ENCODE measurements around the gene MOB2.

Gene MOB2

DNA sequence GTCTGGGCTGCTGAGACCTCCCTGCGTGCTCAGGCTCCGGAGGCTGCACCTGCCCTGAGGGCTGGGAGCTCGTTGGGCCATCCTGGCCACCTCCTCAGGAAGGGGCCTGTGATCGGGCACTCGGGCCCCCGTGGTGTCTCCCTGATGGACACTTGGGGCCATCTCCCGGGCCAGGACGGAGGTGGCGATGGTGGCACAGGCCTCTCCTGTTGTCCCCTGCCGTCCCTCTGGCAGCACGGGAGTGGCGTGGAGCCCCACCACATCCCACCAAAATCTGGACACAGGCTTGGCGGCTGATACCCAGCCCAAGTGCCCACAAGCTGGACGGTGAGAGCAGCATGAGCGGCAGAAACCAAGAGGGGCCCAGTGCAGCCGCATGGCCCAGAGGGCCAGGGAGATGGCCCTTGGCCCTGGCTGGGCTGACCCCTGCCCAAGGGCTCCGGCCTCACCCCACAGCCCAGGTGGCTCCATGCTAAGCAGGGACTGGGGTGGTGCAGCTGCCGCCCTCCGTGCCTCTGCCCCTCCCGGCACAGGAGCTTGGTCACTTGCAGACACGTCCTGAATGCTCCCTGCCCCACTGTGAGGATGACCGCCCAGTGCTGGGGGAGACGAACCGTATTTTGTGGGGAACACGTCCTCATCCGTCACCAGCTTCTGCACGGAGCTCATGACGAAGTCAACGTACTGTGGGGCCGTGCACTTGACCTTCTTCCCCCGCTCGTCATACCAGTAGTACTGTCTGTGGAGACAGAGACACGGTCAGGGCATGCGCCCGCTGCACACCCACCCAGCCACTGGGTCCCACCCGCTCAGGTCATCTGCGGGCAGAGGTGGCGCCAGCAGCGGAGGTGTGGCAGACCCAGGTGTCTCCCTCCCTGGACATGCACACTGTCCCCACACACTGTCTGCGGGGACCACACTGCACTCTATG, 15.6 kb downstream of the MOB2 start:
- no peak for DNase-seq

DNA sequence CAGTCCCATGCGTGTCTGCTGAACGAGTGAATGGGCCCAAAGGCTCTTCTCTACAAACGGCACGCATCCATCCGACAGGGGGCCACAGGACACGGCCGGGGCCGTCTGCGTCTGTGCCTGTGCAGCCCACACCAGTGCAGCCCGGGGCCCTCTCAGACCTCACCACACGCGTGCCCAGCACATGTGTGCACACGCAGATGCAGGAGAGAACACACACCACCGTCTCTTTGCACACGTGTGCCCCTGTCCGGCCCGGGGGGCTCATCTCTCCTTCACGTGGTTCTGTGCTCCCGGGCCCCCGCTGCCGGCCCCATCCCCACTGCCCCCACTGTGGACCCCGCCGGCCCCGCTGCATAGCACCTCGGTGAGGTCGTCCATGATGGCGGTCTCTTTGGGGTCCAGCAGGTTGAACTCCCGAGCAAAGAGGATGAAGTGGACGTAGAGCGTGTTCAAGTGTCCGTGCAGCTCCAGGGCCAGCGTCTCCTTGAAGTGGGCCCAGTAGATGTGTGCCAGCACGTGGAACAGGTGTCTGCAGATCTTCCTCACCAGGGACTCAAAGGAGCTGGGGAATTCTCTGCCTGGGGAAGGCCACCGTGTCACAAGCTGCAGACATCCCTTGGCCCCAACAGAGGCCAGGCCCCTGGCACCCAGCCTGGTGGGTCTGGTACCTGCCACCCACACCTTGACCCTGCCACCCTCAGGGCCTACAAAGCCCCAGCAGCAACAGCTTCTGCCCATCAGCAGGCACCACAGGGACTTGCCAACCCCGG, 16.5 kb downstream of the MOB2 start:
- DNase-seq, result no peak

DNA sequence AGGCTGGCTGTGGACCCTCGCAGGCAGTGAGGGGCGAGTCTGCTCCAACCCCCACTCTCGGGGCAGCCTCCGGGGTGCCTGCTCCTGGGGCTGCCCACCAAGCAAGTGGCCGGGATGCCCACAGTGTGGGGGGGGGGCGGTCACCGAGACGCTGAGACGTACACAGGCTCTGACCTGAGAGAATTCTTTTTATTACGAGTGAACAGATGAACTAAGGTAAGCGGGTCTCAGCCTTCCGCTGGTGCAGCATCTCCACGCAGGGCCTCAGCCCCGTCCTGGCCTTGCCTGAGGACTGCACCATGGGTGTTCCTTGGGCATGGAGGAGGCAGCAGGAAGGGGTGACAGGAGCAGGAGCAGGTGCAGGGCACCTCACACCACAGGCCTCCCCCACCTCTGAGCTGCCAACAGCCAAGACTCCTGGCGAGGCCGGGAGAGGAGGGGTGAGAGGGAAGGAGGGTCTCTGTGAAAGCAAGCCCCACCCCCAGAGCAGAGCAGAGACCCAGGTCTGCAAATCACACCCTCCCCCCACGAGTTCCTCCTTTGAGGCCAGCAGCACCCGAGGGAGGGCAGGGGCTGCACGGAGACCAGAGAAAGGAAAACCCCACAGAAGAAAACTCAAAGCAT, 17.2 kb downstream of the MOB2 start:
- DNase-seq, result no peak

DNA sequence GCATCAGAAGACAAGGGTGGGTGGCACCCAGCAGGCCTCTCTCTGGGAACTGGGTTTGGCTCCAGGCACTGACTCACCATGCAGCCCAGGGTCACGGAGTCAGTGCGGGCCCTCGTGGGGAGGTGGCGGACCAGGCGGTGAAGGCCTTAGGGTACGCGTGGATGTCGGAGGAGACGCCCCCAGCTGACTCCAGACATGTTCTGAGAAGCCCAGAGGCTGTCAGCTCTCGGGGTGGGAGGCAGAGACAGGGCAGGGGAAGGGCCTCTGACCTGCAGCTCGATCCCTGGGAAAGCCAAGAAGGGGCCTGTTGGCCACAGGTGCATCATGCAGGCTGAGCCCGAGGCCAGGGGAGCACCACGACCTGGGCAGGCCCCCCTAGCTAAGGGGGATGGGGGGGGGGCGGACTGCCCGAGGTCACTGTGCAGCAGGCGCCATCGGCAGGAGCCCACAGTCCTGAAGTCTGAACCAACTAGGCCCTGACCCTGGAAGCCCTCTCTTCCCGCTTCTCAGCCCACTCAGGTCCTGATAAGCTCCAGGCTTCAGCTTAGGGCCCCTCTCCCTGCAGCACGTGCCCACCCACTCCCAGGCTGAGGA, 18.0 kb downstream of the MOB2 start:
- no peak for DNase-seq

DNA sequence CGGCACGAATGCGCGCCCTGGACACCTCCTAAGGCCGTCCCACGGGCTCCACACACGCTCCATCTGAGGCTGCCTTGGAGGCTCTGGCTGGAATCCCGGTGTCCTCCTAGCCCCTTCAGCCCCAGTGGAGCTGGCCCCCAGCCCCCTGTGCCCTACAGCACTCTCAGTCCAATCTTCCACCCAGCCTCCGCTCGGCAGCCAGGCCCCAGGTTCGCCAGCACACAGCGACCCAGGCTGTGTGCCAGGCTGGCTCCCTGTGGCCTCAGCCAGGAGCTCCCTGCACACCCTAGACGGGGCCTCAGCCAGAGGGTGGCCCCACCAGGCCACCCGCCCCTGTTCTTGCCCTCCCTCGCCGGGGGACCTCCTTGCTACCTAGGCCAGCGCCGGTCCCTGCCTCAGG, 18.6 kb downstream of the MOB2 start:
- no peak for DNase-seq

DNA sequence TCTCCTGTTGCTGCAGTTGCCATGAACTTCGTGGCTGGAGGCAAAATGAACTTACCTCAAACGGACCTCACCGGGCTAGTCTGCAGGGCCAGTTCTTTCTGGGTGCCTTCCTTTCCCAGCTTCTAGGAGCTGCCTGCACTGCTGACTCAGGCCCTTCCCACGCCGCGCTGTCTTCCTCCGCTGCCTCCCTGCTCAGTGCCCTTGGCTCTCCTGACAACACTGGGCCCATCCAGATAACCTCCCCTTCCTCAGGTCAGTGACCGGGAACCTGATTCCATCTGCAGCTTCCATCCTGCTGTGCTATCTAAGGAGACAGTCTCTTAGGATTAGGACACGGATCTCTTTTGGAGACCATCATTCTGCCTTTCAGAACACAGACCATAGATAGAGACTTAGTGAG, 19.3 kb downstream of the MOB2 start:
- no peak for DNase-seq

DNA sequence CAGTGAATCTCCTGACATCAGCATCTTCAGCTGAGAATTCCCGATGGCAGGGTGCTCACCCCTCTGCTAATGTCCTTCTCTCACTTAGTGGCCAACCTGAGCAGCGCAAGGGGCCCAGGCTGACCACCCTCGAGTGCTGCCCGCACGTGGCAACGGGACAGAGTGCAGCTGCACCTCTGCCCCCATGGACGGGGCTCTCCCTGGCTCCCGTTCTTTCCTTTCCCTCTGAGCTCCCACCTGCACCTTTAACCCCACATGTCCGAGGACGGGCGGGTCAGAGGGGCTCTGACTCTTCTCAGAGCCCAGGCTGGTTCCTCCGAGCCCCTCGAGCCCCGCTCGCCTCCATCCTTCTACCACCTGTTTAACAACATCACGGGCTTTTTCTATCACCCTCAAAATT, 19.8 kb downstream of the MOB2 start:
- DNase-seq, result no peak

DNA sequence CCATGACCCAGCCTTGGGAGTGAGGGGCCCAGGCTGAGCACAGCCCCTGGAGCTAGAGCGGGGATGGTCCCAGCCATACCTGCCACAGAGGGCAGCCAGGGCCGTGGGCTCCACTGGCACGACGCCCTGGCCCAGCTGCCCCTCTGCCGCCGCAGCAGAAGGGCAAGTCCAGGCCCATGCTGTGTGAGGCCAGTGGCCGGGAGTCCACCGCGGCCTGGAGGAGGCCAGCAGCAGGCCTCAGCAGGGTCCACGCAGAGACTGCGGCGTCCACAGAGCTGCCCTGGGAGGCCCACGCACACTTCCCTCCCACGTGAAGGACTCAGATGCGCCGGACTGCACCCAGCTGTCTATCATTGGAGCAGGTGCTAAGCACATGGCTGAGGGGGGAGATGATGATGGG, 23.5 kb downstream of the MOB2 start:
- no peak for DNase-seq

DNA sequence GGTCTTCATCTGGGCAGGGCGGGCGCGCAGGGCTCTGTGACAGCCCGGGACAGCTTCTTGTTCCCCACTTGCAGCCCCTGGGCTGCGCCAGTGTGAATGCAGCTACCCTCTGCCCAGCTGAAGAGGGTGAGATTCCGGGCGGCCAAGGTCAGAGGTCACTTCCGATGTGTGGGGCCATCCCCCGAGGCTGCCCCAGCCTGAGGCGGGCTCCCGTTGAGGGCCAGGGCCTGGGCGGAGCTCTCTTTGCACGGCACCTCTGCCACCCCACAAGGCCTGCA, 23.9 kb downstream of the MOB2 start:
- no peak for DNase-seq

DNA sequence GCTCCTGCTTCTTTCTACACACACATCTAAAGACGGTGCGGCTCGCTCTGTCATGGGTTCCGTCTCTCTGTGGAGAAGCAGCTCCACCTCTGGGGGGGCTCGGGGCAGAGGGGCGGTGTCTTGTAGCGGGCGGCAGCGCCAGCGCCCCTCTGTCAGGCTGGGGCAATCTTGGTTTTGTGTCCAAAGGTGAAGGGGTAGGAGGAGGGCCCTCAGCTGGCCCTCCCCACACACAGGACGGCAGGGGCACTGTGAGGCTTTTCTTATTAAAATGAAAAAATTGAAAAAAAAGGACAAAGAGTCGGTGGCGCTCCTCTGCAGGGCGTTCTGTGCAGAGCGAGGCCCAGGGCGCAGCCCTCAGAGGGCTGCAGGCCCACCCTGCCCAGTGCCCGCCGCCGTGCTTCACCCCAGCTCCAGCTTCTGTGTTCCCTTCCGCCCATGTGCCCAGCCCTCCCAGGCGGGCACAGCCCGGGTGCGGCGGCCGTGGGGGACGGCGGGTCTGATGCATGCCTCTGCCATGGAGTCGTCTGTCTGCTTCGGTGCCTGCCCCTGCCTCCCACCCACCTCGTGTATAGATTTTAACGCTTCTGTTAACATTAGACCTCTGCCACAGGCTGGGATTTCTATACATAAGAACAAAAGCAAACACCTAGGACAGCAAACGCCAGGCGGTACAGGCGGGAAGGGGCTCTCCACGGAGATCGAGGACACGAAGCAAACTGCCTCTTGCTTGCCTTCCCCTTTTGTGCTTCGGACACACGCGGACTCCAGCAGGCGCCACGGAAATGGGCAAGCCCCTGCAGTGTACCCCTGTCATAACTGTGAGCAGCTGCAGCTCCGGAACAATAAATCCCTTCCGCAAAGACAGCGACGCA, 24.5 kb downstream of the MOB2 start:
- DNase-seq, result no peak

DNA sequence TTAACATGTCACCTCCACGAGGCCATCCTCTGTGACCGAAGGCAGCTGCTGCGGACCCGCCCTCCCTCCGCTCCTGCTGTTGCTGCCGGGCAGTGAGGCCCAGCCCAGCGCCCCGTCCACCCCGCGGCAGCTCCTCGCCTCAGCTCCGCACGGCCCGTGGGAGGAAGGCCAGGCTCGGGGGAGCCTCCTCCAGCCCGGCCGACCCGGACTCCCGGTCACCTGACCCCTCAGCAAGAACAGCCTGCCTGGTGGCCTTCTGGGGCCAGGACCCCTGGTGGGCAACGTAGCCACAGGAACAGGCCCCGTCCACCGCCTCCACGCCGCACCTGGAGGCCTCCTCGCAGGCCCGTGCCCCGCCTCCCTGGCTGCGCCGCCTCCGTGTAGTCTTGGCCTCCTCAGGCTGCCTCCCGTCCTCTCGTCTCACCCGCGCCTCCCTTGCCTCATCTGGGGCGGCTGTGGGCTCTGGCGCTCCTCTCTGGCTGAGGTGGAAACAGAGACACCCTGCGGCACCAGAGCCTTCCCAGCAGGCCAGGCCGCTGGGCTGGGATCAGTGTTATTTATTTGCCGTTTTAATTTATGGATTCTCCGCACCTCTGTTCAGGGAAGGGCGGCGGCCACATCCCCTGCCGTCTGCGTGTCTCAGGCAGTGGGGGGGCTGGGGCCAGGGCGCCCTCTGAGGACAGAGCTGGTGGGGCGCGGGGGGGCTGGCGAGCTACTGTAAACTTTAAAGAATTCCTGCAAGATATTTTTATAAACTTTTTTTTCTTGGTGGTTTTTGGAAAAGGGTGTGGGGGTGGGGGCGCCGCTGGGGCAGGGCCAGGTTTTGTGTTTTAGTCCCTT, 25.4 kb downstream of the MOB2 start:
- DNase-seq, result no peak

DNA sequence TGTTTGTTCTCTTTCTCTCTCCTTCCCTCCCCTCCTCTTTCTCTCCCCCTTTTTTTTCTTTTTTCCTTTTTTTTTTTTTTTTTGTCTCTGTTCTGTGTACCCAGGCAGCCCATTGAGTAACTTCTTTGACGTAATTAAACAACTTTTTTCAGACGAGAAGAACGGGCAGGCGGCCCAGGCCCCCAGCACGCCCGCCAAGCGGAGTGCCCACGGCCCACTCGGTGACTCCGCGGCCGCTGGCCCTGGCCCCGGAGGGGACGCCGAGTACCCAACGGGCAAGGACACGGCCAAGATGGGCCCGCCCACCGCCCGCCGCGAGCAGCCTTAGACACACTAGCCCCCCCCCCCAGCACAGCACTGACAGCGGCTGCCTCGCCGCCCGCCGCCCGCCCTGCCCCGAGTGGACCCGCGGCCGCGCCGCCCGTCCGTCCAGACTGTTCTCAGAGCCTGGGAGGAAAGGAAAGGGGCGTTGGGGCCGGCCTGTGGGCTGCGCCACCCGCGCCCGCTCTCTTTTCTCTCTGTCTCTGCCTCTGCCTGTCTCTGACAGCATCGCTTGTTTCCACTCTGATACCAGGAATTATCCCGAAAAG, 26.1 kb downstream of the MOB2 start:
- no peak for DNase-seq

DNA sequence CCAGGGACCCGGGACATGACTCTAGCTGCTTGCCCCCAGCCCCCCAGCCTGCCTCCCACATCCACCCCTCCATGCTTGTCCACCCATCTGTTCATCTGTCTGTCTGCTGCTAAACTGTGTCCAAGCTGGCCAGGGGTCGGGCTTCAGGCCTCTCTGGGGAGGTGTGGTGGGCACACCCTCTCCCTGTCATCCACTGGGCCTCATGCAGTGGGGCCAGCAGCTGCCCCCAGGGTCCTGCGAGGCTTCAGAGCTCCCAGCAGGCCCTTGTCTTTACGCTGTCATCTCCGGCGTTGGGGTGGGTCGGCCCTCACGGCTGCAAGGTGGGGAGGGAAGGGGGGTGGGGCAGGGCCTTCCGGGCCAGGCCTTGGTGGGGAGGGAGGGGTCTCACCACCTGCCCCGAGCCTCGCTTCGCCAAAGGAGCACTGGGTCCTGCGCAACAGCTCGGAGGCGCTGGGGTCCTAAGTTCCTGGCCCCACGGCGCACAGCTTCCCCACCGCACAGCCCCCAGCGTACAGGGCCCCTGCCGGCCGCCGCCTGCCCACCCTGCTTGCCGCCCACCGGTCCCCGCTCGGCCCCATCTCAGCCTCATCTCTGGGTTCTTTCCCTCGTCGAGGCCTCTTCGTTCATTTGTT, 26.7 kb downstream of the MOB2 start:
- DNase-seq, result no peak

DNA sequence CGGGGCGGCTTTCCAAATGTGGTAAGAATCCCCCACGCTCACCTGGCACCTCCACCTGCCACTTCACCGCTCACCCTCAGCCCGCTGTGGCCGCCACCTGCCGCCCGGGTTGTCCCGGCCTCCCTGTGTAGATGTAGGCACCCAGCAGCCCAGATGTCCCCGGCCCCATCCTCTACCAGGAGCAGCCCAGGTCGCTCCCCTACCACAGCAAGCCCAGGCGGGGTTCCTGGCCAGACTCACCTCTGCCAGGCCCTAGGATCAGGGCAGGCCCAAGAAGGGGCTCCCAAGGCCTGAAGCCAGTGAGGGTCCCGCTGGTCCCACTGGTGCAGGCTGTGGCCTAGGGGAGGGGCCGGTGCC, 27.4 kb downstream of the MOB2 start:
- DNase-seq, result no peak

DNA sequence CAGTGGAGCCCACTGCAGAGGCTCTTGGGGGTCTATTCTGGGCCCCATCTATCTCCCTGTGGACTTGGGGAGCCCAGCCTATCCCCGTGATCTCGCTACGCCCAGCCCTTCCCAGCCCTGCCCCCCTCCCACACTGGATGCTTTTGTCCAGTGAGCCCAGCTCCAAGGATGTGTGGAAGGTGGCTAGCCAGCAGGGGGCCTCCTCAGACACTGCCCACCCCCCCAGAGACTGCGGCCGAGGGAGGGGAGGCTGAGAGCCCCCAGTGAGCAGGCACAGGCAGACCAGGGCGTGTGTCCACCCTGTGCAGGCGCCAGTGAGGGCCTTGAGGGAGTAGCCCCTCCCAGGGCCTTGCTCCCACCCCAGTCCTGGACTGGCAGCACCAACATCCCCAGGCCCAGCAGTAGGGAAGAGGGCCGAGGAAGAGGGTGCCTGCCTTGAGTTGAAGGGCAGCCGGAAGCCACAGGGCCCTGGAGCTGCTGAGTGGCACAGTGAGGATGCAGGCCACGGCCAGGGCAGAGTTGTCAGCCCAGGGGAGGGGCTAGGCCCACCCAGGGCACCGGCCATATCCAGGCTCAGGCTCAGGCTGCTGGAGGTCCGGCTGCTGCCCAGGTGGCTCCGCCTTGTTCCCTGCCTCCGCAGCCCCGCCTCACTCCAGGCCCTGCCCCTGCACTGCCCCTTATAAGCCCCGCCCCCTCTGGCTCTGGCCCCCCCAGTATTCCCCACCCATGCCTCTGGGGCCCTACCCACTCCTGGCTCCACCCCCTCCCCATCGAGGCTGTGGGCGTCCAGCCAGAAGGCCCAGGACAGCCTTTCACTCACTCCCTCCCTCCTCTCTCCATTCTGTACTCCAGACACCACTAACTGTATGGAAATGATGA, 28.0 kb downstream of the MOB2 start:
- no peak for DNase-seq

DNA sequence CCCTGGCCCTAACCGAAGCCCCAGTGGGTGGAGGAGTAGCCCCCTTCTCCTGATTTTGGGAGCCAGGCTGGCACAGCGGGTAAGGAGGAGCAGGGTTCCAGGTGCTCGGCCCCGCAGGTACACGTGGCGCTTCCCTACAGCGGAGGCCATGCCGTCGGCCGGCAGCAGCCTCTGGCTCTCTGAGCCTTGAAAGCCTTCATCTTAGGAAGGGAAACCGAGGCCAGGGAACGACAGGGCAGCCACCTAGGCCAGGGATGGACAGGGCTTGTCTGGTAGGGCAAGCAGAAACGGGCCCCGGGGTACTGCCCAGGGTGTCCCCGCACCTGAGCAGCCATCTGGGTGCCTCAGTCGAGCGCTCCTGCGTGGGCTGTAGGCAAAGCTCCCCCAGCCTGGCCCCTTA, 28.7 kb downstream of the MOB2 start:
- DNase-seq, result no peak

DNA sequence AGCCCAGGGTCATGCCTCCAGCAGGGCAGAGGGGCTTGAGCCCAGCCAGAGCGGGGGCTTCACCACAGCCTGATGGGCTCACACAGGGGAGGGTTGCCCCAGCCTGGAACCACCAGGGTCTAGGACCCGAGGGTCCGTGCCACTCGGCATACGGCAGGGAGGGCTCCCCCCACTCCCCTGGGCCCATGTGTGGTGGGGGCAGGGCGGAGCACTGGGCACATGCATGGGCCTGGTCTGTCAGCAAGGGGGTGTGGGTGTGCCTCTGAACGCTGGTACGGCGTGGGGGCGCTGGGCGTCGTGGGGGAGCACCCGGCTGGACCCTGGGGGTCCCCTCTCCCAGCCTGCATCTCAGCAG, 29.3 kb downstream of the MOB2 start:
- DNase-seq, result no peak

DNA sequence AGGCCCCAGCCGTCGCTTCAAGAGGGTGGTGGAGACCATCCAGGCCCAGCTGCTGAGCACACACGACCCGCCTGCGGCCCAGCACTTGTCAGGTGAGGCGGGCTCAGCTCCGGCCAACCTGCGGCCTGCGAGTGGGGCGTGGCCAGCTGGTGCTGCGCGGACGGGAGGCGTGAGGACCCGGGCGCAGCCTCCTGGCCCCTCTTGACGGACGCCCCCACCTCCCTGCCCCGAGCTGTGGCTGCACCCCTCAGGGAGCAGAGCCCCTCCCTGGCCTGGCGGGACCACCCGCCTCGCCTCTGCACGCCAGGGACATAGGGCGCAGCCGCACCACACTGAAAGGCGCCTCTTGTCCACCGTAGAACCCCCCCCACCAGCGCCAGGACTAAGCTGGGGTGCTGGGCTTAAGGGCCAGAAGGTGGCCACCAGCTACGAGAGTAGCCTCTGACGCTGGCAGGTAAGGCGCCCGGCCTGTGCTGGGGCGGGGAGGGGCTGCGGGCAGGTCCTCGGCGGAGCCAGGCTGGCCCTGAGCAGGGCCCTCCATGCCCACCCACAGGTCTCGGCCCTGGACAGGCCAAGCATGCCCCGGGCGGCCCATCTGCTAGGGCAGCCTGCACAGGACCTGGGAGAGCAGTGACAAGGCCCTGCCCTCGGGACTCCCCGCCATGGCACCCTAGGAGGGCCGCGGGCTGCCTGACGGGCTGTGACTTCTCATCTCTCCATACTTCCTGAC, 29.8 kb downstream of the MOB2 start:
- no peak for DNase-seq

DNA sequence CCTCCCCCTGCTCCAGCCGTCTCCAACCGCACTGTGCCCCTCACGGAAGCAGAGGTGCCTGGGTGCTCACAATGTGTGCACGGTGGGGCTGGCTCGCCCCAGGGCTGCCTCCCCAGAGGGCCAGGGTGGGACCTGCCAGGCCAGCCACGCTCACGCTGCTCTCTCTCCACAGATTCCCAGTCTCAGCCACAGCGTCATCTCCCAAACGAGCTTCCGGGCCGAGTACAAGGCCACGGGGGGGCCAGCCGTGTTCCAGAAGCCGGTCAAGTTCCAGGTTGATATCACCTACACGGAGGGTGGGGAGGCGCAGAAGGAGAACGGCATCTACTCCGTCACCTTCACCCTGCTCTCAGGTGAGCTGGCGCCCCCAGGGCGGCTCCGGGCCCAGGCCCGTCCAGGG, 30.4 kb downstream of the MOB2 start:
- no peak for DNase-seq

DNA sequence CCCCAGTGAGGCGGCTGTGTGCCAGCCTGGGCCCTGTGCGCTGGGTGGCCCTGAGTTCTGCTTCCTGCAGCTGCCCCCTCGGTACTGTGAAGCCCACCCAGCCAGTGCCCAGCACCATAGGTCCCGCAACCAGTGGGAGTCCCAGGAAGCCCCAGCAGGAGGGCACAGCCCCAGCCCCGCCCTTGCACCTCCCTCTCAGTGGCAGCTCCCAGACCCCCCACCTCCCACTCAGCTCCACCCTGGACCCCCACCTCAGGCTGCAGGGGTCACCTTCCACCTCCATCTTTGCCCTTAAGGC, 30.9 kb downstream of the MOB2 start:
- no peak for DNase-seq

Data from CD4-positive, alpha-beta T cell treated with Interferon gamma for 1 hour (primary cell).